GM18505 (cell line): ENCODE data around the gene CC2D1B.

Experiments used
- ATAC-seq: cut with Tn5 transposase; IDR thresholded peaks from one replicate; pipeline ENCODE4 v1.9.1; 2021; ENCODE audit not compliant: unreplicated experiment
- POLR2A ChIP-seq: IDR thresholded peaks from 4 replicates; pipeline ENCODE4 v1.6.1; 2011; ENCODE audit warnings: borderline replicate concordance; ENCODE audit not compliant: insufficient read depth, insufficient read length; ENCODE audit errors: extremely low read depth

Gene CC2D1B

DNA sequence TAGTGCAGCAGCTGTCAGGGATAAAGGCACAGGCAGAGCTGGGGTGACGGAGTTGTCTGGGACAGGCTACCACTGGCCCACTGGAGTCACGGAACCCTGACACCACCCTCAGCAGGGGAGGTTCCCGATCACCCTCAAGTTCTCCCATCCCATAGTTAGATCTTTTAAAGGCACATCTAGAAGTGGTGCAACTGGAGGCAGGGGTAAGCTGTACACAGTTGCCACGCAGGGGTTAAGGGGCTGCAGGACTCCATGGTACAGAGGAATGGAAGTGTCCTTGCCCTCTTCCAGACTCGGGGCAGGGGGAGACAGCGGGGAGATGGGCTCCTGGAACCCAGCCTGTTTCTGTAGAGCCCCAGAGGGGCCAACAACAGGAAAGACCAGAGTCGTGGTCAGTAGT is 13.3 kb downstream of the CC2D1B start:
- no peak for ATAC-seq
- no peak for TF ChIP-seq POLR2A

DNA sequence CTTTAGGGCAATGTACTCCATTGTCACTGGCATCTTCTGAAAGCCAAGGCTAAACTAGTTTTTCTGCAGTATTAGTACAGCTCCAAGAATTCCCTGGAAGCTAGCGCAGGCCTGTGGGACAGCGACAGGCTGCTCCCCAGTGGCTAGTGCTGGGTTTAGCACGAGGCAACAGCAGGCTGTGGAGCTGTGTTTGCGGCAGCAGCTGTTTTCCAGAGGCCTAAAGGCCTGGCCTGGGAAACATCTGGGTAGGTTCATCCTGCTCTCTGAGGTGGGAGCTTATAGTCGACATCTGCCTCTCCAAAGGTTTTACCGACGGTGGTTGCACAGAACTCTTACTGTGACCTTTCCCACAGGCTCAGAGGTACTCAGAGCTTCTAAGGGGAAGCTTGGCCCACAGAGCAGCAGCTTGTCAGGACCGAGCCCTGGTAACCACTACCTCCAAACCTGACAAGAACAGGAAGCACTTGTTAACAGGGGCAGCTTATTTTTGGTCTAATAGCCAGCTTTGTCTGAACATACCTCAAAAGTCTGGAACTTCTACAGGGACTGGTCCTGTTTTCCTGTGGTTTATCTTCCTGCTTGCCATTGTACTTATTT is 17.2 kb downstream of the CC2D1B start:
- TF ChIP-seq POLR2A, result no peak
- ATAC-seq, result no peak

DNA sequence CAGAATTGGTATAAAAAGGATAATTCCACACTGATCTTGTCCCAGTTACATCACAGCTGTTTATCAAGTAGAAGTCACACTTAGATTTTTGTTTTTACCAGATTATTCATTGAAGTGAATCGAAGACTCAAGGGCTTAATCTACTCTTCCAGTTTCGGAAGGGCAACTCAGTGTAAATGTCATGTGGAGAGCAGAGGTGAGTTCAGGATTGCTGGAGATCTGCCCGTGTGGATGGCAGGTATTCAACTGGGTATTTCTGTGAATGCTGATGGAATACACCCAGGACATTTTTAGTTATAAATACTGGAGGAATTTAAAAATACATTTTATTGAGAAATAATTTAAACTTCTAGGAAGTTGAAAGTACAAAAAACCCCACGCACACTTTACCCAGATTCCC is 19.4 kb downstream of the CC2D1B start:
- ATAC-seq, result no peak
- TF ChIP-seq POLR2A, result no peak

DNA sequence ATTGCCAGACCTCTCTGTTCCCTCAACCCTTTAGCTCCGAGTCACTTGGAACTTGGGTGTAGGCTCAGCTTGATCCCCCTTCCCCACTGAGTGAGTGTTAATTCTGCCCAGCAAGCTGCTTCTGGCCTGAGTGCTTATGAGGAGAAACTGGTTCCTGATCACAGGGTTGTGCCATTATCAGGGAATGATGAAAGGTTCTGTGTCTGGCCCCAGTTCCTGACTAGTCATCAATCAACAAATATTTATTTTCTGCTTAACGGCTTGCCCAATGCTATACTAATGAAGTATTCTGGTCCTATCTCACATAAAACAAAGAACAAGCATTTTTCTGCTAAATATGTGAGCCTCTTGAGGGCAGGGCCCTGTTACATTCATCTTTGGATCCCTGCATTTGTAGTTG is 20.8 kb downstream of the CC2D1B start:
- no peak for TF ChIP-seq POLR2A
- no peak for ATAC-seq

DNA sequence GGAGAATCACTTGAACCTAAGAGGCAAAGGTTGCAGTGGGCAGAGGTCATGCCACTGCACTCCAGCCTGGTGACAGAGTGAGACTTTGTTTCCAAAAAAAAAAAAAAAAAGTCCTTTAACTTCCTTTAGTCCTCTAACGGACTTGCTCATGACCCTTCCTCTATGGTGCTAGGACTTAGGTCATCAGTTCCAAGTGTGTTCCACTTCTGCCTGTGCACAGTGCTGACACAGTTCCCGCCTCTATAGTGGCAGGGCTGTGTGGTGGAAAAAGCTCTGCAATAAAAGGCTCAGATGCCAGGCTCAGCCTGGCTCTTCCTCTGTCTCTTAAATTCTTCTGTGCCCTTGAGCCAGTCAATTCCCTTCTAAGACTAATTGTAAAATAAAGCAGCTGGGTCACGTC is 22.0 kb downstream of the CC2D1B start:
- no peak for ATAC-seq
- TF ChIP-seq POLR2A, result no peak

DNA sequence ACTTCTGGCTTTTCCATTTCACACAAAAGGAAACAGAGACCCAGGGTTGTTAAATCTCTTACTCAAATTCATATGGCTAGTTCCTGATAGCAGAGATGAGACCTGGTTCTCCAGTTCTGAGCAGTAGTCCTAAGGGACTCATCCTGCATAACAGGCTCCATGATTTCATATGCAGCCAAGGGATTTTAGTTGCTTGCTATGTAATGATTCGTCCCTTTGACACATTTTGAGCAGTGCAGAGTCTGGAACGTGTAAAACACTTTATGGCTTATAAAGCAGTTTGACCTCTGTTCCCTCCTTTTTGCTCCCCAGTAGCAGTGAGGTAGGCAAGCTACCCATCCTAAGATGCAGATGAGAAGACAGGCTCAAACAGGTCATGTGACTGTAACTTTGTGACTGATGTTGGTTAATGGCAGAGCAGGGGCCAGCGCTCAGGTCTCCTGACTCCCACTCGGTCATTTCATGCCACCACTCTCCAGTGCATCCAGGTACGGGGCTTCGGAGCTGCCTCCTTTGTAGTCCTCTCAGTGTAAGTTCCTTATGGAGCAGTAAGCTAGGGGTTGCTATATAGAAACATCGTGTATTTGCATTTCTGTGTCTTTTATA is 24.2 kb downstream of the CC2D1B start:
- TF ChIP-seq POLR2A, result no peak
- no peak for ATAC-seq

DNA sequence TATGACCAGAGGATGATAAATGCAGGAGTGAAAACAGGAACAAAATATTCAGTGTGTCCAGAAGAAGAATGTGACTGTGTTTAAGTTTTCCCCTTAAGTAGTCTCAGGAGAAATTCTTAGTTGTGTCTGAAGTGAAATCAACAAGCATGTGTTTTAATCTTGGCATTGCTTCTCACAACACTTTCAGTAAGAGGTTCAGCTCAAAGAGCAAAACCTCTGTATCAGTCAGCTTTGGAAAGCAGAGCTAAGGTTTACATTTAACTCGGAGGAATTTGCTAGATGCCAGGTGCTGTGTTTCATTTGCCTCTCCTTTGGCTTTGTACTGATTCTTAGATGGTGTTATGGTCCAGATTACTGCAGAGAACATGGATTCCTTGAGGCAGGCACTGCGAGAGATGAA is 28.6 kb downstream of the CC2D1B start:
- ATAC-seq, result no peak
- no peak for TF ChIP-seq POLR2A

DNA sequence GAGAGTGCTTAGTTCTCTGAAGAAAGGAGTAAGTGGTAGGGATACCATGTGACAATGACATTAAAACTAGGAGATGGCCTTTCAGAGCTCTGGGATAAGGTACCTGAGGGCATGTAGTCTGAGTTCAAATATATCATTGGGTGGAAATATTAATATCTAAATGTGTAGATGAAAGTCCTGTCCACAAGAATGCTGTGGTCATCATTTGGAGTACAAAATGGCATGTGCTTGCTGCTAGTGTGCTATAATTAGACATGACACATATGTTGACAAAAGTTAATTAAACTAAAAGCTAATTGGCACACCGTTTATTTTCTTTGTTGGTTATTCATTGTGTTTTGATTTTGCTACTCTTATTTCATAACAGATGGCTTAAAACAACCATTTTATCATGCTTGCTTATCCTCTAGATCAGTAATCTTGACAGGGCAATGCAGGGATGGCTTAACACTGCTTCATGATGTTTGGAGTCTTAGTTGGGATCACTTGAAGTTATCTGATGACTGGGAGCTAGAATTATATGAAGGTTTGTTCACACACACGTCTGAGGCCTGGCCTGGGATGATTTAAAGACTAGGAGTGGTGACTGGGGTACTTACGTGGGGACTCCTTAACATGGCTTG is 31.0 kb downstream of the CC2D1B start:
- TF ChIP-seq POLR2A, result no peak
- ATAC-seq, result no peak

DNA sequence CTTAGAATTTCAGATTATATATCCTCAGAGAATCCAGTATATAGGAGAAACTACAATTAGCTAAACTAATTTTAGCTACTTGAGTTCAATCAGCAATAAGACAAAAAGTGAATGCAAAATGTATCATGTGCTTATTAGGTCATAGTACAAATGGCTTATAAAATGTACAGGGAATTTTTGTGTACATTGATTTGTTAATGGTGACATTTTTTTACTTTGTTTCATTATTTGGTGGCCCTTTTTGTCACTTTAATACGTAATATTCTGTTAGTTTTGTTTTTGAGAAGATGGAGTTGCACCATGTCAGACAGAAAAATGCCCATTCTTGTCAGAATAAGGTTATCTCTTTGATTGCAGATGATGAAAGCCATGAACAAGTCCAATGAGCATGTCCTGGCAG is 33.6 kb downstream of the CC2D1B start:
- no peak for ATAC-seq
- no peak for TF ChIP-seq POLR2A

DNA sequence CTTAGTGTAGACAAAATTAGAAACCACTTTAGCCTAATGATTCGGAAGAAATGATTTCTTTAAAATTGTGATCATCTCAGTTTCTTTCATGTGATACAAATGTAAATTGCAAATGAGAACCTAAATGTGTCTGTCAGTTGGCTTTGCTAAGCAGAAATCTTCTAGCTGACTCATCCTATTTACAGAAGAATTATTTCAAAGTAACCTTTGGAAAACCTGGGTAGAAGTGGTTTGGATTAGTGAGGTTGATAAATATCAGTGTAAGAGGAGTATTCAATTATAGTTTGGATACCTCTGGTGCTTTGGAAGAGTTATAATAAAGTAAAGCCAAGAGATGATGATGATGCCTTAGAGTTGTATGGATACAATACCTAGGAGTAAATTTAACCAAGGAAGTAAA is 37.4 kb downstream of the CC2D1B start:
- no peak for ATAC-seq
- TF ChIP-seq POLR2A, result no peak

DNA sequence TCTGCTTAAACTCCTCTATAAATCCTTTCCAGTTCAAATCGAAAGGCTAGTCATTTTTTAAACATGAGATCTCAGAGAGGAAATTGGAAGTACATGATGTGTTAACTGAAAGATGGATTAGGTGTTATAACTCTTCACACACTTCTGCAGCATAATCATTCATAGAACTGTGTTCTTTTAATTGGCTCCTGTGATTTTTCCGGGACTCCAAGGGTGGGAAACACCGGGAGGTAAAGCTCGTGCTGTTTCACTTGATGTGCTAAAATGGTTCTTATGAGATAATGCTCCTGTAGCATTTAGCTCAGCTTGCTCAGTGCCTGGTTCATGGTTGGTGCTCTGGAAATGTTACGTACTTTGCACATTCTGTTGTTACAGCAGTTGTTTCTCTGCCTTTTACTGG is 40.2 kb downstream of the CC2D1B start:
- ATAC-seq, result no peak
- TF ChIP-seq POLR2A, result no peak

DNA sequence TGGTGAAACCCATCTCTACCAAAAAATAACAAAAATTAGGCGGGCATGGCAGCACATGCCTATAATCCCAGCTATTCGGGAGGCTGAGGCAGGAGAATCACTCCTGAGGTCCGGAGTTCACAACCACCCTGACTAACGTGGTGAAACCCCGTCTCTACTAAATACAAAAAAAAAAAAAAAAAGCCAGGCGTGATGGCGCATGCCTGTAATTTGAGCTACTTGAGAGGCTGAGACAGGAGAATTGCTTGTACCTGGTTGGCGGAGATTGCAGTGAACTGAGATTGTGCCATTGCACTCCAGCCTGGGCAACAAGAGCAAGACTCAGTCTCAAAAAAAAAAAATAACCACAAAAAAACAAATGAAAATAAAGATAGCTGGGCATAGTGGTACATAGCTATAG is 42.3 kb downstream of the CC2D1B start:
- ATAC-seq, result no peak

DNA sequence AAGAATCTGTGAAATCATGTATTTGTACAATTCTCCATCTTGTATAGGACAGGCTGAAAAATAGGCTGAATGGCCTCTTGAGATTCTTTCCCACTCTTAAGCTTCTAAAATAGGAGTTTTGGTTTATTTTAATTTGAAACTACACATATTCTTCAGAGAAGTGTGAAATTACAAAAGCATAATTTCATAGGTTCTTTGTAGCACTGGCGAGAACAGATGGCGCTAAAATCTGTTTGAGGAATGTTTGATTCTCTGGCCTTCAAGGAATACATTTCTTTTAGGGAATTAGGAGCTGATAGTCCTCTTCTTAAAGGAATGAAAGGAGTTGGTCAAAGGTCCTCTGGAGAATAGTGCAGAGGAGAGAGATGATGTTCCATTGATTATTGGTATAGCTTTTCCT is 44.9 kb downstream of the CC2D1B start:
- TF ChIP-seq POLR2A, result no peak
- no peak for ATAC-seq

More for the DNA sequence above, 42.3 kb downstream of the CC2D1B start:
- TF ChIP-seq POLR2A, result no peak

DNA sequence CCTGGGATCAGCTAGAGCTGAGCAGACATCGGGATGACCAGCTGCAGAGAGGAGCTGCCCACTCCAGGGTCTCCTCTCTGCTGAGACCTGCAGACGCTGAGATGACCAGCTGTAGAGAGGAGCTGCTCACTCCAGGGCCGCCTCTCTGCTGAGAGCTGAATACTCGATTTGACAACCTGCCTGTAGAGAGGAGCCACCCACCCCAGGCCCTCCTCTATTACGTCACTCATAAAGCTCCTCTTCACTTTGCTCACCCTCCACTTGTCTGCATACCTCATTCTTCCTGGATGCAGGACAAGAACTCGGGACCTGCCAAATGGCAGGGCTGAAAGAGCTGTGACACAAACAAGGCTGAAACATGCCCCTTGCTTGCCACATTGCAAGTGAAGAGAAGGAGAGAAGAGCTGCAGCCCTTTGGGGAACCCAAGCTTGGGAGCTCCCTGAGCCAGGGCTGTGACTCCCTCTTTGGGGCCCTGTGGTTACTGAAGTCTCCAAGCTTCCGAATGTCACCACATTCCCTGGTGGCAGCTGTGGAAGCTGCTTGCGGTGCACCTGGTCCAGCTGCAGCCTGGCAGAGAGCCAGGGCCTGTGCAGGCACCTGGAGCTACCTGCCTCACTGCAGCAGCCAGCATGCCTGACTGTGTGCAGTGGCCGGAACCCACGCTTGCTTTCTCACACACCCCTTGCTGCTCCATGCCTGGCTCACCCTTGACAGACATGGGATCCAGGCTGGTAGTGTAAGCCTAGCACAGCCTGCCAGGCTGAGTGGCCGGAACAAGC is 59.6 kb downstream of the CC2D1B start:
- no peak for ATAC-seq
- no peak for TF ChIP-seq POLR2A

DNA sequence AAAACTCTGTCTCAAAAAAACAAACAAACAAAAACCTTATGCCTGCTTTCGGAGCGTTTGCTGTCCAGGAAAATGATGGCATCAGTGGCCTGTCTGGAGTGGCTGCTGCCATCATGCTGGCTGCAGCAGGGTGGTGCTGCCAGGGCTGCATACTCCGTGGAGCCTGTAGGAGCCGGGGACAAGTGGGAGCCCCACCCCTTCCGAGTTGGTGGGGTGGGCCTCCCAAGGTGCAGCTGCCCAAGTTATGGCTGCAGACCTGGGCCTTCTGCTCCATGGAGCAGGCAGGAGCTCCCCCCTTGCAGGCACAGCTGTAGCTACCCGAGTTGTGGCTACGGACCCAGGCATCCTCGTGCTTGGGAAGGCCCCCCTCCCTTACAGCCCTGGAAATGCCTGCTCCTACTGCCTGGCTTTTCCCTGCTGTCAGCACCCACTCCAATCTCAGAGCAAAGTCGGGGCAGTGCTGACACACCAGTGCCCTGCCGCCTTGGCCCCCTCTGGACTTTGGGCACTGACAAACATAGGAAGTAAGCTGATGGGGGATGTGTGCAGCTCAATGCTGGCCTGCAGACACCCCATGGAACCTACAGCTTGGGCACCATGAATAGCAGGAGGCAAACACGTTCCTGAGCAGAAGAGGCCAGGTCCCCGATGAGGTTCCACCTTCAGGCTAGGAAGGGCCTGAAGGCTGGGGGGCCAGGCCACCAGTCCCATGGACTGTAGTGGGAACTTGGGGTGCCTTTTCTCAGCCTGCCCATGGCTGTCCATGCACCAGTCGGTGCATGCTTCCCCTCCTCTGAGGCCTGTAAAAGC is 60.4 kb downstream of the CC2D1B start:
- TF ChIP-seq POLR2A, result no peak
- no peak for ATAC-seq
